ENCODE data around the gene SLC35F1. TPM values are rescaled to one million over a fixed set of nuclear protein-coding genes. Genes with fewer than 3 reads are reported as not detected.

Gene SLC35F1
- polyA plus RNA-seq, 1 donor (not counting 4 experiments of a cell fraction or from before 2014, with no cell fraction given), result not detected

GRCh38 chr6:118334634-118335033 lies 427.6 kb downstream of the SLC35F1 start:
- H3K4me3 ChIP-seq (ENCODE audit: control insufficient read depth in 2 of 3, extremely low read depth in 1 of 3, insufficient read depth in 2 of 3, low read depth in 1 of 3, low read length in 3 of 3), result no peak overlapping the region
- H3K4me2 ChIP-seq (ENCODE audit: control insufficient read depth, extremely low read depth, insufficient read depth, low read depth, low read length), result no peak overlapping the region
- dilution Hi-C loops (cut with MboI; ENCODE audit: extremely low pct_ligation_motif_present, low sequenced_read_pairs), result no loop called here
- H3K9me3 ChIP-seq (ENCODE audit: control insufficient read depth, low read depth, low read length), result no peaks in the 10 kb centered on the region
- no peak overlapping the region for H2AFZ ChIP-seq (ENCODE audit: control insufficient read depth, low read length)
- H3K27ac ChIP-seq (ENCODE audit: control insufficient read depth, insufficient read depth, low read length), result no peak overlapping the region
- FAIRE-seq, result no peak
- DNase-seq (ENCODE audit: low read depth, low spot score), result no peak
- no peaks in the 10 kb centered on the region for H4K20me1 ChIP-seq (ENCODE audit: control insufficient read depth, extremely low read depth, insufficient read depth, low read length)
- H3K79me2 ChIP-seq (ENCODE audit: control insufficient read depth, insufficient read depth, low read length), result no peaks in the 10 kb centered on the region
- no peak for TF ChIP-seq CTCF (optimal IDR thresholded peaks at IDR 0.05 in 1 of 3, IDR thresholded peaks at IDR 0.05 in 1 of 3, conservative IDR thresholded peaks at IDR 0.05 in 1 of 3; ENCODE audit: extremely low read depth in 1 of 3, insufficient read depth in 2 of 3, low read length in 3 of 3)
- no peak for TF ChIP-seq EZH2 (IDR thresholded peaks at IDR 0.05; ENCODE audit: low read length)
- H3K27me3 ChIP-seq (ENCODE audit: control insufficient read depth, extremely low read depth, insufficient read depth, low read length), result no peaks in the 10 kb centered on the region
- H3K9ac ChIP-seq (ENCODE audit: control insufficient read depth, extremely low read depth, insufficient read depth, low read length), result no peak overlapping the region
- no peaks in the 10 kb centered on the region for H3K9me1 ChIP-seq (ENCODE audit: control insufficient read depth, extremely low read depth, insufficient read depth, low read length)
- H3K4me1 ChIP-seq (ENCODE audit: control insufficient read depth, extremely low read depth, insufficient read depth, low read length), result no peaks in the 10 kb centered on the region
- no peaks in the 10 kb centered on the region for H3K36me3 ChIP-seq (ENCODE audit: control insufficient read depth in 2 of 2, extremely low read depth in 1 of 2, insufficient read depth in 2 of 2, low read length in 2 of 2)

GRCh38 chr6:118335325-118335816 lies 428.3 kb downstream of the SLC35F1 start:
- Histone ChIP-seq H3K4me1 (ENCODE audit: control insufficient read depth, extremely low read depth, insufficient read depth, low read length) (no peaks in the 10 kb centered on the region), H3K9me1 (ENCODE audit: control insufficient read depth, extremely low read depth, insufficient read depth, low read length) (no peaks in the 10 kb centered on the region), H3K9ac (ENCODE audit: control insufficient read depth, extremely low read depth, insufficient read depth, low read length) (no peak overlapping the region), H3K4me2 (ENCODE audit: control insufficient read depth, extremely low read depth, insufficient read depth, low read depth, low read length) (no peak overlapping the region), H3K36me3 (ENCODE audit: control insufficient read depth in 2 of 2, extremely low read depth in 1 of 2, insufficient read depth in 2 of 2, low read length in 2 of 2) (no peaks in the 10 kb centered on the region), H3K27ac (ENCODE audit: control insufficient read depth, insufficient read depth, low read length) (no peak overlapping the region), H3K79me2 (ENCODE audit: control insufficient read depth, insufficient read depth, low read length) (no peaks in the 10 kb centered on the region), H4K20me1 (ENCODE audit: control insufficient read depth, extremely low read depth, insufficient read depth, low read length) (no peaks in the 10 kb centered on the region), H3K9me3 (ENCODE audit: control insufficient read depth, low read depth, low read length) (no peaks in the 10 kb centered on the region), H3K27me3 (ENCODE audit: control insufficient read depth, extremely low read depth, insufficient read depth, low read length) (no peaks in the 10 kb centered on the region), H2AFZ (ENCODE audit: control insufficient read depth, low read length) (no peak overlapping the region), H3K4me3 (ENCODE audit: control insufficient read depth in 2 of 3, extremely low read depth in 1 of 3, insufficient read depth in 2 of 3, low read depth in 1 of 3, low read length in 3 of 3) (no peak overlapping the region)
- dilution Hi-C loops (cut with MboI; ENCODE audit: extremely low pct_ligation_motif_present, low sequenced_read_pairs), result no loop called here
- TF ChIP-seq CTCF (optimal IDR thresholded peaks at IDR 0.05 in 1 of 3, IDR thresholded peaks at IDR 0.05 in 1 of 3, conservative IDR thresholded peaks at IDR 0.05 in 1 of 3; ENCODE audit: extremely low read depth in 1 of 3, insufficient read depth in 2 of 3, low read length in 3 of 3), result no peak
- no peak for TF ChIP-seq EZH2 (IDR thresholded peaks at IDR 0.05; ENCODE audit: low read length)
- no peak for DNase-seq (ENCODE audit: low read depth, low spot score)
- FAIRE-seq, result no peak
